DOHH2 (cell line): ENCODE data around the gene PITX3.

ENCODE experiments used
- H3F3A ChIP-seq: fragments of 200-600 bp; sonication (generic), shearing (Covaris generic); 2 replicates; pipeline ENCODE4 v1.6.0; 2016; ENCODE audit warnings: antibody characterized with exemption, mild to moderate bottlenecking; ENCODE audit not compliant: control insufficient read depth, insufficient read depth
- H3K27ac ChIP-seq: fragments of 200-600 bp; sonication (generic); 2 replicates; pipeline ENCODE4 v1.5.1; 2014; ENCODE audit warnings: low read depth, mild to moderate bottlenecking, low read length, moderate library complexity
- H3K27me3 ChIP-seq: fragments of 200-600 bp; sonication (generic); 2 replicates; pipeline ENCODE4 v1.6.1; 2014; ENCODE audit warnings: mild to moderate bottlenecking, low read length, mixed read lengths; ENCODE audit not compliant: control insufficient read depth
- H3K36me3 ChIP-seq: fragments of 200-600 bp; sonication (generic); 2 replicates; pipeline ENCODE4 v1.6.1; 2014; ENCODE audit warnings: mild to moderate bottlenecking, low read length, moderate library complexity, mixed read lengths; ENCODE audit not compliant: control insufficient read depth
- H3K4me1 ChIP-seq: fragments of 200-600 bp; sonication (generic); 2 replicates; pipeline ENCODE4 v1.6.1; 2014; ENCODE audit warnings: mild to moderate bottlenecking, low read length, mixed read lengths; ENCODE audit not compliant: control insufficient read depth
- H3K4me2 ChIP-seq: fragments of 200-600 bp; sonication (generic); 2 replicates; pipeline ENCODE4 v1.6.0; 2014; ENCODE audit warnings: mild to moderate bottlenecking, low read length, moderate library complexity
- H3K4me3 ChIP-seq: fragments of 200-600 bp; sonication (generic); 2 replicates; pipeline ENCODE4 v1.5.1; 2014; ENCODE audit warnings: mild to moderate bottlenecking, low read length, mixed read lengths
- H3K79me2 ChIP-seq: fragments of 200-600 bp; sonication (generic); 2 replicates; pipeline ENCODE4 v1.6.1; 2014; ENCODE audit warnings: mild to moderate bottlenecking, low read length, mixed read lengths; ENCODE audit not compliant: control insufficient read depth
- H3K9me2 ChIP-seq: fragments of 200-600 bp; sonication (generic); replicated peaks from 2 replicates; pipeline ENCODE4 v1.6.1; 2014; ENCODE audit warnings: mild to moderate bottlenecking, low read length, mixed read lengths; ENCODE audit not compliant: control insufficient read depth
- H3K9me3 ChIP-seq: fragments of 200-600 bp; sonication (generic); 2 replicates; pipeline ENCODE4 v1.6.1; 2014; ENCODE audit warnings: antibody characterized with exemption, low read length, mixed read lengths; ENCODE audit not compliant: control insufficient read depth, insufficient read depth
- H4K20me1 ChIP-seq: fragments of 200-600 bp; sonication (generic); 2 replicates; pipeline ENCODE4 v1.6.0; 2014; ENCODE audit warnings: low read depth, mild to moderate bottlenecking, antibody characterized with exemption, low read length, moderate library complexity; ENCODE audit not compliant: control insufficient read depth, insufficient read depth
- CTCF ChIP-seq: fragments of 200-600 bp; sonication (generic); IDR thresholded peaks from one replicate; pipeline ENCODE4 v1.5.1; 2014; ENCODE audit warnings: antibody characterized with exemption, mild to moderate bottlenecking, low read depth, low read length; ENCODE audit not compliant: poor library complexity, severe bottlenecking
- EZH2phosphoT487 ChIP-seq: fragments of 200-600 bp; sonication (generic); IDR thresholded peaks from 2 replicates; pipeline ENCODE4 v1.6.1; 2017; ENCODE audit warnings: borderline replicate concordance, mild to moderate bottlenecking, antibody characterized with exemption, low read length, moderate library complexity, mixed read lengths

Gene PITX3

GRCh38 chr10:102281102-102281487 is 39.8 kb upstream of the PITX3 start:
- Histone ChIP-seq H3K4me2 (peak overlapping the region; percentile 33), H3K4me3 (no peak overlapping the region), H3K27me3 (no peaks in the 10 kb centered on the region), H3K36me3 (peaks cover 7% of the 10 kb centered on the region; the same call in 1 of the 2 replicates), H3K4me1 (peaks cover 18% of the 10 kb centered on the region), H3K79me2 (peaks cover 22% of the 10 kb centered on the region), H3K9me3 (no peaks in the 10 kb centered on the region), H3F3A (no peaks in the 10 kb centered on the region), H3K9me2 (no peaks in the 10 kb centered on the region), H3K27ac (no peak overlapping the region), H4K20me1 (peaks cover 3% of the 10 kb centered on the region; the same call in 1 of the 2 replicates)
- TF ChIP-seq CTCF (no peak), EZH2phosphoT487 (no peak)

- peak overlapping the region; percentile 33 for H3K4me2 ChIP-seq
- H3K79me2 ChIP-seq, result peaks cover 24% of the 10 kb centered on the region
- H3K36me3 ChIP-seq, result peaks cover 7% of the 10 kb centered on the region; the same call in 1 of the 2 replicates
- H3K27me3 ChIP-seq, result no peaks in the 10 kb centered on the region
- no peaks in the 10 kb centered on the region for H3K9me2 ChIP-seq
- H3K27ac ChIP-seq, result no peak overlapping the region
- H4K20me1 ChIP-seq, result peaks cover 3% of the 10 kb centered on the region; the same call in 1 of the 2 replicates
- peaks cover 18% of the 10 kb centered on the region for H3K4me1 ChIP-seq
- no peaks in the 10 kb centered on the region for H3K9me3 ChIP-seq
- no peak overlapping the region for H3K4me3 ChIP-seq
- no peaks in the 10 kb centered on the region for H3F3A ChIP-seq
- TF ChIP-seq CTCF, result no peak
- TF ChIP-seq EZH2phosphoT487, result no peak
Observed at GRCh38 chr10:102280397-102281101, 39.2 kb upstream of the PITX3 start.

- Histone ChIP-seq H3K9me3 (no peaks in the 10 kb centered on the region), H3K36me3 (peaks cover 3% of the 10 kb centered on the region; the same call in 1 of the 2 replicates), H4K20me1 (peaks cover under 1% of the 10 kb centered on the region; the same call in 1 of the 2 replicates), H3F3A (no peaks in the 10 kb centered on the region), H3K4me3 (no peak overlapping the region), H3K4me2 (no peak overlapping the region), H3K79me2 (peaks cover 29% of the 10 kb centered on the region), H3K9me2 (no peaks in the 10 kb centered on the region), H3K27me3 (no peaks in the 10 kb centered on the region), H3K4me1 (peaks cover 18% of the 10 kb centered on the region), H3K27ac (no peak overlapping the region)
- no peak for TF ChIP-seq EZH2phosphoT487
- TF ChIP-seq CTCF, result no peak
Observed at GRCh38 chr10:102279104-102279503, 37.8 kb upstream of the PITX3 start.
